Fibroblast of skin of left quadriceps (primary cell): ENCODE data around the gene CCHCR1.
"Not testable (repeated sequence)": the region's sequence is repeated elsewhere in the genome, so short reads cannot be mapped to it uniquely, and the experiment has no call there.

Source experiments
- DNase-seq, 2 experiments: peaks; one replicate each; pipeline ENCODE4 v3.0.0-alpha.2; 2013; ENCODE audit warnings: low read depth in 2 of 2

CCHCR1 gene

GRCh38 chr6:31157513-31158139 is at the start of gene CCHCR1:
TSS of gene CCHCR1 (minus strand) at chr6:31157802. CDS start at chr6:31157600, 202 bp downstream.
- DNase-seq, result no peak

GRCh38 chr6:31205638-31206037 is 48.0 kb upstream of the CCHCR1 start:
- DNase-seq, result no peak

GRCh38 chr6:31204751-31205145 is 47.1 kb upstream of the CCHCR1 start:
- no peak for DNase-seq

- peak in 1 of 2 experiments; percentile 19 for DNase-seq
Measured at GRCh38 chr6:31203345-31203979, 45.9 kb upstream of the CCHCR1 start.

- DNase-seq, result no peak
Measured at GRCh38 chr6:31202259-31203166, 44.9 kb upstream of the CCHCR1 start.

- DNase-seq, result not testable (repeated sequence)
Measured at GRCh38 chr6:31199105-31199452, 41.5 kb upstream of the CCHCR1 start.

- DNase-seq, result peak in 1 of 2 experiments; percentile 18
Measured at GRCh38 chr6:31197559-31198305, 40.1 kb upstream of the CCHCR1 start.

- not testable (repeated sequence) for DNase-seq
Measured at GRCh38 chr6:31196251-31197022, 38.8 kb upstream of the CCHCR1 start.

- DNase-seq, result not testable (repeated sequence)
Measured at GRCh38 chr6:31195308-31195979, 37.8 kb upstream of the CCHCR1 start.

GRCh38 chr6:31194061-31194834 is 36.6 kb upstream of the CCHCR1 start:
- DNase-seq, result no peak

GRCh38 chr6:31193206-31193605 is 35.6 kb upstream of the CCHCR1 start:
- no peak for DNase-seq

GRCh38 chr6:31192431-31193105 is 35.0 kb upstream of the CCHCR1 start:
- peak; percentile 37 to 51 for DNase-seq

GRCh38 chr6:31190488-31190887 is 32.9 kb upstream of the CCHCR1 start:
- no peak for DNase-seq

GRCh38 chr6:31189223-31189622 is 31.6 kb upstream of the CCHCR1 start:
- not testable (repeated sequence) for DNase-seq

- DNase-seq, result no peak
Measured at GRCh38 chr6:31187780-31188194, 30.2 kb upstream of the CCHCR1 start.

GRCh38 chr6:31186052-31186734 is 28.6 kb upstream of the CCHCR1 start:
- no peak for DNase-seq

GRCh38 chr6:31185695-31186051 is 28.1 kb upstream of the CCHCR1 start:
- DNase-seq, result not testable (repeated sequence)

- not testable (repeated sequence) for DNase-seq
Measured at GRCh38 chr6:31183859-31184258, 26.3 kb upstream of the CCHCR1 start.

- not testable (repeated sequence) for DNase-seq
Measured at GRCh38 chr6:31183287-31183686, 25.7 kb upstream of the CCHCR1 start.
